H9 (cell line): ENCODE measurements around the gene BCAS1. TPM values are rescaled to one million over a fixed set of nuclear protein-coding genes. Genes with fewer than 3 reads are reported as not detected.

ENCODE experiments used
- DNase-seq: peaks from one replicate; pipeline ENCODE4 v3.0.0-alpha.2; 2017
- H2AFZ ChIP-seq: one replicate; pipeline ENCODE4 v1.6.1; 2013; ENCODE audit warnings: mild to moderate bottlenecking, low read length, control low read depth, moderate library complexity
- H2AK5ac ChIP-seq: 2 replicates; pipeline ENCODE4 v1.6.1; 2013; ENCODE audit warnings: low read length, control low read depth, mixed read lengths; ENCODE audit not compliant: insufficient read length
- H2BK120ac ChIP-seq: one replicate; pipeline ENCODE4 v1.6.1; 2013; ENCODE audit warnings: low read depth, mild to moderate bottlenecking, low read length, control low read depth, inconsistent platforms; ENCODE audit not compliant: poor library complexity, severe bottlenecking
- H2BK12ac ChIP-seq: 2 replicates; pipeline ENCODE4 v1.6.1; 2013; ENCODE audit warnings: low read length, control low read depth, mixed read lengths, low read depth; ENCODE audit not compliant: insufficient read length
- H2BK15ac ChIP-seq: 2 replicates; pipeline ENCODE4 v1.6.1; 2013; ENCODE audit warnings: low read depth, low read length, control low read depth
- H2BK20ac ChIP-seq: one replicate; pipeline ENCODE4 v1.6.1; 2013; ENCODE audit warnings: low read depth, mild to moderate bottlenecking, low read length, control low read depth, inconsistent platforms; ENCODE audit not compliant: poor library complexity, severe bottlenecking
- H2BK5ac ChIP-seq: 2 replicates; pipeline ENCODE4 v1.6.1; 2013; ENCODE audit warnings: low read length, control low read depth, mixed read lengths; ENCODE audit not compliant: insufficient read length
- H3K14ac ChIP-seq: 2 replicates; pipeline ENCODE4 v1.6.1; 2013; ENCODE audit warnings: low read length, control low read depth; ENCODE audit not compliant: insufficient read depth
- H3K18ac ChIP-seq: 2 replicates; pipeline ENCODE4 v1.6.1; 2013; ENCODE audit warnings: low read depth, mild to moderate bottlenecking, mixed read lengths, low read length, control low read depth; ENCODE audit not compliant: insufficient read length
- H3K23ac ChIP-seq: 2 replicates; pipeline ENCODE4 v1.6.1; 2013; ENCODE audit warnings: low read length, control low read depth, mixed read lengths, low read depth; ENCODE audit not compliant: insufficient read length
- H3K23me2 ChIP-seq: 2 replicates; pipeline ENCODE4 v1.6.1; 2013; ENCODE audit warnings: low read depth, mild to moderate bottlenecking, mixed read lengths, low read length, control low read depth; ENCODE audit not compliant: insufficient read length, poor library complexity, severe bottlenecking
- H3K27ac ChIP-seq: 2 replicates; pipeline ENCODE4 v1.5.1; 2013; ENCODE audit warnings: low read length, control low read depth, mixed read lengths, low read depth; ENCODE audit not compliant: insufficient read length
- H3K27me3 ChIP-seq: 2 replicates; pipeline ENCODE4 v1.6.1; 2013; ENCODE audit warnings: low read length, control low read depth, inconsistent platforms; ENCODE audit not compliant: insufficient read depth
- H3K4ac ChIP-seq: 2 replicates; pipeline ENCODE4 v1.6.1; 2013; ENCODE audit warnings: low read depth, mild to moderate bottlenecking, control low read depth, inconsistent platforms, low read length, moderate library complexity
- H3K4me1 ChIP-seq: 2 replicates; pipeline ENCODE4 v1.6.1; 2013; ENCODE audit warnings: low read length, control low read depth, inconsistent platforms; ENCODE audit not compliant: insufficient read depth
- H3K4me2 ChIP-seq: 2 replicates; pipeline ENCODE4 v1.6.1; 2013; ENCODE audit warnings: low read length, control low read depth, mixed read lengths; ENCODE audit not compliant: insufficient read length, insufficient read depth
- H3K56ac ChIP-seq: 2 replicates; pipeline ENCODE4 v1.6.1; 2013; ENCODE audit warnings: low read depth, mild to moderate bottlenecking, mixed read lengths, low read length, control low read depth; ENCODE audit not compliant: insufficient read length
- H3K79me1 ChIP-seq: 2 replicates; pipeline ENCODE4 v1.6.1; 2013; ENCODE audit warnings: low read depth, mild to moderate bottlenecking, moderate library complexity, low read length, control low read depth, inconsistent platforms; ENCODE audit not compliant: insufficient read depth, poor library complexity, severe bottlenecking
- H3K79me2 ChIP-seq: 2 replicates; pipeline ENCODE4 v1.6.1; 2013; ENCODE audit warnings: low read length, control low read depth, inconsistent platforms; ENCODE audit not compliant: insufficient read depth
- H3K9ac ChIP-seq: 2 replicates; pipeline ENCODE4 v1.6.1; 2013; ENCODE audit warnings: low read length, control low read depth, mixed read lengths; ENCODE audit not compliant: insufficient read length; ENCODE audit errors: extremely low read depth
- H3K9me3 ChIP-seq: one replicate; pipeline ENCODE4 v1.6.1; 2013; ENCODE audit warnings: low read depth, low read length, inconsistent platforms; ENCODE audit not compliant: control insufficient read depth
- H3T11ph ChIP-seq: one replicate; pipeline ENCODE4 v1.6.1; 2013; ENCODE audit warnings: mild to moderate bottlenecking, low read length, control low read depth, inconsistent platforms
- H4K20me1 ChIP-seq: one replicate; pipeline ENCODE4 v1.6.1; 2013; ENCODE audit not compliant: control insufficient read depth, insufficient read length, insufficient read depth
- H4K5ac ChIP-seq: 2 replicates; pipeline ENCODE4 v1.6.1; 2013; ENCODE audit warnings: low read depth, mild to moderate bottlenecking, mixed read lengths, low read length, control low read depth; ENCODE audit not compliant: insufficient read length
- H4K8ac ChIP-seq: replicated peaks from 2 replicates; pipeline ENCODE4 v1.6.1; 2013; ENCODE audit warnings: low read length, control low read depth, mixed read lengths, low read depth; ENCODE audit not compliant: insufficient read length
- H4K91ac ChIP-seq: 2 replicates; pipeline ENCODE4 v1.6.1; 2013; ENCODE audit warnings: low read depth, mild to moderate bottlenecking, moderate library complexity, mixed read lengths, low read length, control low read depth; ENCODE audit not compliant: insufficient read length
- H3K27ac Mint-ChIP-seq, 3 experiments: 2 replicates in 2 of 3; 3 replicates in 1 of 3; pipeline ENCODE4 v1.8.0; 2020 to 2021; ENCODE audit warnings: mixed read lengths in 3 of 3, mild to moderate bottlenecking in 1 of 3, moderate library complexity in 1 of 3
- H3K27me3 Mint-ChIP-seq: 2 replicates; pipeline ENCODE4 v1.8.0; 2021; ENCODE audit warnings: low read depth, mild to moderate bottlenecking, moderate library complexity, mixed read lengths
- H3K36me3 Mint-ChIP-seq, 3 experiments: 2 replicates in 2 of 3; 3 replicates in 1 of 3; pipeline ENCODE4 v1.8.0; 2020 to 2021; ENCODE audit warnings: low read depth in 3 of 3, mixed read lengths in 3 of 3; ENCODE audit not compliant: insufficient read depth in 1 of 3
- H3K4me1 Mint-ChIP-seq, 2 experiments: 2 replicates each; pipeline ENCODE4 v1.8.0; 2020; ENCODE audit warnings: mixed read lengths in 2 of 2
- H3K4me3 Mint-ChIP-seq, 2 experiments: 2 replicates in 1 of 2; 3 replicates in 1 of 2; pipeline ENCODE4 v1.8.0; 2020 to 2021; ENCODE audit warnings: mild to moderate bottlenecking in 2 of 2, mixed read lengths in 2 of 2, moderate library complexity in 1 of 2
- H3K9me3 Mint-ChIP-seq, 2 experiments: 2 replicates in 1 of 2; 3 replicates in 1 of 2; pipeline ENCODE4 v1.8.0; 2020; ENCODE audit warnings: mild to moderate bottlenecking in 2 of 2, mixed read lengths in 2 of 2, moderate library complexity in 1 of 2
- CTCF ChIP-seq: fragments of 200-600 bp; sonication (generic); conservative IDR thresholded peaks from 3 replicates; pipeline ENCODE4 v1.8.0; 2021; ENCODE audit warnings: antibody characterized with exemption, mild to moderate bottlenecking
- WGBS: extraction: QIAGEN DNeasy Blood & Tissue Kit; methylation state at CpG from one replicate; pipeline ENCODE4 v1.1.7; 2013; ENCODE audit warnings: missing lambda C conversion rate, low lambda C conversion rate, mixed read lengths; ENCODE audit not compliant: insufficient read length; ENCODE audit errors: extremely low coverage; 5-methylcytosine and 5-hydroxymethylcytosine counted together
- total RNA-seq: library from RNA; stranded (reverse); gene quantifications from 2 replicates; pipeline ENCODE4 v1.2.1, GENCODE V29; 2021

BCAS1 gene
- total RNA-seq, 1 experiment from 2014 or later = 0.15 TPM

- Histone ChIP-seq H3K56ac (no peak overlapping the region), H2BK120ac (no peak overlapping the region), H4K20me1 (no peaks in the 10 kb centered on the region), H4K91ac (no peak overlapping the region), H2BK15ac (no peak overlapping the region), H3K23me2 (no peaks in the 10 kb centered on the region), H2BK5ac (no peak overlapping the region), H3K9me3 (no peaks in the 10 kb centered on the region), H4K8ac (no peak overlapping the region), H4K5ac (no peak overlapping the region), H3K14ac (no peak overlapping the region), H2AFZ (no peak overlapping the region), H2BK12ac (no peak overlapping the region), H2AK5ac (no peak overlapping the region), H3K79me2 (no peaks in the 10 kb centered on the region), H3K4me2 (no peak overlapping the region), H3K4ac (no peak overlapping the region), H2BK20ac (no peak overlapping the region), H3K4me1 (peaks cover 15% of the 10 kb centered on the region), H3K27me3 (no peaks in the 10 kb centered on the region), H3K18ac (no peak overlapping the region), H3T11ph (no peak overlapping the region), H3K9ac (no peak overlapping the region), H3K79me1 (no peaks in the 10 kb centered on the region), H3K23ac (no peak overlapping the region), H3K27ac (no peak overlapping the region)
- no peak for TF ChIP-seq CTCF
- H3K4me3 Mint-ChIP-seq = no peak overlapping the region
- no peaks in the 10 kb centered on the region for H3K27me3 Mint-ChIP-seq
- peaks cover 0 to 6% (median 0%) of the 10 kb centered on the region in 3 experiments; a peak in 2 of 7 replicates for H3K36me3 Mint-ChIP-seq
- no CpG with 5 or more reads among the region's 4 CpGs for WGBS
- no peak overlapping the region for H3K27ac Mint-ChIP-seq
- peaks cover under 1 to 2% of the 10 kb centered on the region in 2 experiments; a peak in 2 of 5 replicates for H3K9me3 Mint-ChIP-seq
- no peak for DNase-seq
- peaks cover 45% of the 10 kb centered on the region in 2 experiments for H3K4me1 Mint-ChIP-seq
These were observed 173.7 kb downstream of the BCAS1 start for GRCh38 chr20:53896647-53897046.
